ENCODE measurements around the gene SLC41A3. TPM values are rescaled to one million over a fixed set of nuclear protein-coding genes. Genes with fewer than 3 reads are reported as not detected.

SLC41A3 gene
- total and polyA plus RNA-seq, 4 donors: 9.3 to 19.8 (median 12.7) TPM

- H3K9ac ChIP-seq (ENCODE audit: low read depth in 1 of 2, low read length in 2 of 2): no peak overlapping the region
- H3K27me3 ChIP-seq (ENCODE audit: control insufficient read depth in 4 of 4, insufficient read depth in 4 of 4, low read length in 3 of 4): no peaks in the 10 kb centered on the region
- TF ChIP-seq JUND (IDR thresholded peaks at IDR 0.05): no peak
- TF ChIP-seq YY1 (IDR thresholded peaks at IDR 0.05): no peak
- no peak for TF ChIP-seq TAF1 (conservative IDR thresholded peaks at IDR 0.05)
- TF ChIP-seq HNF4A (conservative IDR thresholded peaks at IDR 0.05): no peak
- TF ChIP-seq FOXA1 (IDR thresholded peaks at IDR 0.05): no peak
- TF ChIP-seq FOXA2 (IDR thresholded peaks at IDR 0.05): no peak
- TF ChIP-seq, protein P1, sequence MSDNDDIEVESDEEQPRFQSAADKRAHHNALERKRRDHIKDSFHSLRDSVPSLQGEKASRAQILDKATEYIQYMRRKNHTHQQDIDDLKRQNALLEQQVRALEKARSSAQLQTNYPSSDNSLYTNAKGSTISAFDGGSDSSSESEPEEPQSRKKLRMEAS (IDR thresholded peaks at IDR 0.05): no peak
- no peak for TF ChIP-seq SP1 (IDR thresholded peaks at IDR 0.05)
- TF ChIP-seq ATF3 (IDR thresholded peaks at IDR 0.05): no peak
- no peak for TF ChIP-seq HNF4G (IDR thresholded peaks at IDR 0.05)
- TF ChIP-seq CTCF (IDR thresholded peaks at IDR 0.05; ENCODE audit: low read depth, low read length, missing input control): no peak
- no peak for TF ChIP-seq EGR1 (IDR thresholded peaks at IDR 0.05; ENCODE audit: low read depth in 2 of 2)
- TF ChIP-seq NR2F2 (IDR thresholded peaks at IDR 0.05): no peak
- H3K4me3 ChIP-seq (ENCODE audit: low read depth in 1 of 3, low read length in 3 of 3): no peak overlapping the region
- peaks cover 0 to 3% (median 0%) of the 10 kb centered on the region in 4 donors for H3K36me3 ChIP-seq (ENCODE audit: control insufficient read depth in 4 of 4, insufficient read depth in 3 of 4, low read depth in 1 of 4, low read length in 3 of 4)
- no peaks in the 10 kb centered on the region for H3K9me3 ChIP-seq (ENCODE audit: control insufficient read depth in 4 of 4, low read length in 3 of 4)
- 98% methylated on average over 5 of the region's 5 CpGs for WGBS
- peak; percentile 22 for DNase-seq (ENCODE audit: low spot score)
- H3K4me1 ChIP-seq (ENCODE audit: control insufficient read depth in 4 of 4, insufficient read depth in 4 of 4, low read length in 3 of 4): no peaks in the 10 kb centered on the region
- no peak overlapping the region for H3K27ac ChIP-seq (ENCODE audit: low read depth in 1 of 2, low read length in 2 of 2)
Measured at GRCh38 chr3:126019683-126020082, 64.2 kb downstream of the SLC41A3 start.

DNA sequence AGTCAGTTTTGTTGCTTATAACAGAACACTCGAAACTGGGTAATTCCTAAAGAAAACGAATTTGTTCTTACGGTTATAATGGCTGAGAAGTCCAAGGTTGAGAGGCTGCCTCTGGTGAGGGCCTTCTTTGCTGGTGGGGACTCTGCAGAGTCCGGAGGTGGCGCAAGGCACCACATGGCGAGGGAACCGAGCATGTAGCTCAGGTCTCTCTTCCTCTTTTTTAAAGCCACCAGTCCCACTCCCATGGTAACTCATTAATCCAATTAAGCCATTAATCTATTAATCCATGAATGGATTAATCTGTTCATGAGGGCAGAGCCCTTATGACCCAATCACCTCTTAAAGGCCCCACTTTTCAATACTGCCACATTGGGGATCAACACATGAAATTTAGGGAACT, 64.9 kb downstream of the SLC41A3 start:
- no peak overlapping the region for H3K4me3 ChIP-seq (ENCODE audit: low read depth in 1 of 3, low read length in 3 of 3)
- no peak for DNase-seq (ENCODE audit: low spot score)
- no peaks in the 10 kb centered on the region for H3K4me1 ChIP-seq (ENCODE audit: control insufficient read depth in 4 of 4, insufficient read depth in 4 of 4, low read length in 3 of 4)
- no peak overlapping the region for H3K27ac ChIP-seq (ENCODE audit: low read depth in 1 of 2, low read length in 2 of 2)
- H3K9ac ChIP-seq (ENCODE audit: low read depth in 1 of 2, low read length in 2 of 2): no peak overlapping the region
- no peak for TF ChIP-seq FOXA2 (IDR thresholded peaks at IDR 0.05)
- no peak for TF ChIP-seq JUND (IDR thresholded peaks at IDR 0.05)
- no peak for TF ChIP-seq TAF1 (conservative IDR thresholded peaks at IDR 0.05)
- no peak for TF ChIP-seq ATF3 (IDR thresholded peaks at IDR 0.05)
- no peak for TF ChIP-seq CTCF (IDR thresholded peaks at IDR 0.05; ENCODE audit: low read depth, low read length, missing input control)
- TF ChIP-seq FOXA1 (IDR thresholded peaks at IDR 0.05): no peak
- TF ChIP-seq GABPA (IDR thresholded peaks at IDR 0.05 in 1 of 2, conservative IDR thresholded peaks at IDR 0.05 in 1 of 2): no peak
- TF ChIP-seq NR2F2 (IDR thresholded peaks at IDR 0.05): no peak
- TF ChIP-seq RXRA (IDR thresholded peaks at IDR 0.05): no peak
- TF ChIP-seq, protein P1 (IDR thresholded peaks at IDR 0.05): no peak
- no peak for TF ChIP-seq EGR1 (IDR thresholded peaks at IDR 0.05; ENCODE audit: low read depth in 2 of 2)
- no peak for TF ChIP-seq RAD21 (IDR thresholded peaks at IDR 0.05)
- TF ChIP-seq SP1 (IDR thresholded peaks at IDR 0.05): no peak
- TF ChIP-seq HNF4A (conservative IDR thresholded peaks at IDR 0.05): no peak
- TF ChIP-seq ZBTB33 (IDR thresholded peaks at IDR 0.05): no peak
- no peak for TF ChIP-seq YY1 (IDR thresholded peaks at IDR 0.05)
- no peak for TF ChIP-seq REST (IDR thresholded peaks at IDR 0.05)
- TF ChIP-seq HNF4G (IDR thresholded peaks at IDR 0.05): no peak
- no peaks in the 10 kb centered on the region for H3K9me3 ChIP-seq (ENCODE audit: control insufficient read depth in 4 of 4, low read length in 3 of 4)
- H3K36me3 ChIP-seq (ENCODE audit: control insufficient read depth in 4 of 4, insufficient read depth in 3 of 4, low read depth in 1 of 4, low read length in 3 of 4): peaks cover 0 to 6% (median 0%) of the 10 kb centered on the region in 4 donors
- WGBS: 95% methylated on average over 7 of the region's 7 CpGs
- H3K27me3 ChIP-seq (ENCODE audit: control insufficient read depth in 4 of 4, insufficient read depth in 4 of 4, low read length in 3 of 4): no peaks in the 10 kb centered on the region

All from liver (tissue), 9 donors.